DMS53 treated with DMSO at 0.1 percent for 48 hours (cell line): Measurements from ENCODE around the gene MRO.

ENCODE experiments used
- DNase-seq: peaks from one replicate; lab custom pipeline; 2025; ENCODE audit not compliant: unreplicated experiment; lab: John Stamatoyannopoulos, UW

The MRO gene

DNA sequence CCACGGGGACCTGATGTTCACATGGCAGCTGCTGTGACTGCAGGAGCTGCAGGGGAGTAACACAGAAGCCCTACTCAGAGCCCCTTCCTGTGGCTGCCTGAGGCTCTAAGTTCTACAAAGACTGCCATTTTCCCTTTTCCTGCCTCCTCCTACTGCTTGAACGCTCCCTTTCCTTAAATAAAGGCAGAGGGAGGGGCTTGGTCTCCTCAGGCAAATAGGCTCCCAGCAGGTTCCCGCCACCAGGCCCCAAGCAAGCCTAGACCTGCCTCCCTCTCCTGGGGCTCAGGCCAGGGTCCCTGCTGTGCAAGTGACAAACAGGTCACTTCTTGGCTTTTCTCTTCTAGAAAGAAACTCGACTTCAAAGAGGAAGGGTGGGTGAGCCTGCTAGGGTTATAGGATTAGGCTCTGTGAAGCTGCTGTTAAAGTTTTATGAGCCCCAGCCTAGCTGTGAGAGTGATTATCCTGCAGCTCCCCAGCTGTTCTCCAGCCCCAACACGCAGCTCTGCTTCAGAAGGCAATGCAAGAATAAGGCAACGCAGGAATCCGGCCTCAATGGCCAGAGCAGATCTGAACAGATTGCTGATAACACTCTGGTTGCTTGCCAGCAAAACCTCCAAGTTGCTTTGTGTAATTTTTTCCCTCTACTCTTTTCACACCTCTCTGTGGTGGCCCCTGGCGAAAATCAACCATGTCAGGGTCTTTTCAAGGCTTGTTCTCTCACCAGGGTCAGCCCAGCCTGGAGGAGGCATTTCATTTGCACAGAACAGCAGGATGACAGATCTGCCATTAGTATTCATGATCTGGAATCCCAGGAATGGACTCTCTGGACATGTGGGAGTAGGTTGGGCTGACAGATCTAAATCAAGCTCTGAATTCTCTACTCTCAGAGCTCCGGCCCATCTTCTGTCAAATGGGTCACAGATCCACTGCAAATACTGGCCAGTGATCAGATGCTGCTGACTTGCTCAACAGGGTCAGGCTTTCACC is 71.3 kb downstream of the MRO start:
- no peak for DNase-seq

DNA sequence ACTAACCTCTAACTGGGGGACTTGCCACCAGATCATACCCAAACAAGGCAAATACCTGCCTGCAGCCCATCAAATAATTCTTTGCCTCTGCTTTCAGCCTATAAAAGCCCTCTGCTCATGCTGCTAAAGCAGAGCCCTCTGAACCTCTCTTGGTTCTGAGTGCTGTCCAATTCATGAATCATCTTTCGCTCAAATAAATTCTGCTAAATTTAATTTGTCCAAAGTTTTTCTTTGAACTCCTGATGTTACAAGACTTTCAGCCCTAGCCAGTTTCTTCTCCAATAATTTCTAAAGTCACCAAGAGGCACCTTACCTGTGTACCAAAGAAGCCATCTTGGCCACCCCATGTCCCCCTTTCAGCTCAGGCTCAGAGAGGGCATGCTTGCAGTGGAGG is 72.0 kb downstream of the MRO start:
- no peak for DNase-seq

DNA sequence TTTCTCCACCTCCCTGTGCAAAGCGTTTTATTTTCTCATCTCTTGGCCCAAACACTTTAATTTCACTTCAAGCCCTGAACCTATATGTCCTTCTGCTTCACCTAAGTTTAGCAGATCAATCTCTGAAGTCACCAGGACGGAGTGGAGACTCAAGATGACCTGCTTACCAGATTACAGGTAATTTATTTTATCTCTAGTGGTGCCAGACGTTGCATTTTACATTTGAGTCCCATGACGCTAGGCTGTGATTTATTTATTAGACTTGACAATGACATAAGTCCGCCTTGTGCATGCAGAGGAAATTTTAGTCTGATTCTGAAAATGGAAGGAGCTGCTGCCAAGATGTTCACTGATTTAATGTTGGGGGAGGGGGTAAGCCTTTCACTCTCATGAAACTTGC is 73.9 kb downstream of the MRO start:
- no peak for DNase-seq
